LNCaP clone FGC (cell line): ENCODE results near the gene KCNH2.

Experiments
- DNase-seq: peaks from one replicate; pipeline ENCODE4 v3.0.0-alpha.2; 2011; ENCODE audit warnings: low read depth
- H3K4me3 ChIP-seq: 2 replicates; pipeline ENCODE4 v1.5.1; 2011; ENCODE audit warnings: mild to moderate bottlenecking, low read depth, low read length, control low read depth
- TF ChIP-seq, protein P1 (sequence below): IDR thresholded peaks from 2 replicates; pipeline ENCODE4 v1.5.1; 2012; ENCODE audit warnings: mild to moderate bottlenecking; ENCODE audit not compliant: control insufficient read depth, insufficient read depth; ENCODE audit errors: extremely low read depth

KCNH2 gene

GRCh38 chr7:150942591-150943452 lies 35.3 kb downstream of the KCNH2 start:
- no peak overlapping the region for H3K4me3 ChIP-seq
- no peak for DNase-seq
- TF ChIP-seq, protein P1, sequence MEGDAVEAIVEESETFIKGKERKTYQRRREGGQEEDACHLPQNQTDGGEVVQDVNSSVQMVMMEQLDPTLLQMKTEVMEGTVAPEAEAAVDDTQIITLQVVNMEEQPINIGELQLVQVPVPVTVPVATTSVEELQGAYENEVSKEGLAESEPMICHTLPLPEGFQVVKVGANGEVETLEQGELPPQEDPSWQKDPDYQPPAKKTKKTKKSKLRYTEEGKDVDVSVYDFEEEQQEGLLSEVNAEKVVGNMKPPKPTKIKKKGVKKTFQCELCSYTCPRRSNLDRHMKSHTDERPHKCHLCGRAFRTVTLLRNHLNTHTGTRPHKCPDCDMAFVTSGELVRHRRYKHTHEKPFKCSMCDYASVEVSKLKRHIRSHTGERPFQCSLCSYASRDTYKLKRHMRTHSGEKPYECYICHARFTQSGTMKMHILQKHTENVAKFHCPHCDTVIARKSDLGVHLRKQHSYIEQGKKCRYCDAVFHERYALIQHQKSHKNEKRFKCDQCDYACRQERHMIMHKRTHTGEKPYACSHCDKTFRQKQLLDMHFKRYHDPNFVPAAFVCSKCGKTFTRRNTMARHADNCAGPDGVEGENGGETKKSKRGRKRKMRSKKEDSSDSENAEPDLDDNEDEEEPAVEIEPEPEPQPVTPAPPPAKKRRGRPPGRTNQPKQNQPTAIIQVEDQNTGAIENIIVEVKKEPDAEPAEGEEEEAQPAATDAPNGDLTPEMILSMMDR, result no peak

DNA sequence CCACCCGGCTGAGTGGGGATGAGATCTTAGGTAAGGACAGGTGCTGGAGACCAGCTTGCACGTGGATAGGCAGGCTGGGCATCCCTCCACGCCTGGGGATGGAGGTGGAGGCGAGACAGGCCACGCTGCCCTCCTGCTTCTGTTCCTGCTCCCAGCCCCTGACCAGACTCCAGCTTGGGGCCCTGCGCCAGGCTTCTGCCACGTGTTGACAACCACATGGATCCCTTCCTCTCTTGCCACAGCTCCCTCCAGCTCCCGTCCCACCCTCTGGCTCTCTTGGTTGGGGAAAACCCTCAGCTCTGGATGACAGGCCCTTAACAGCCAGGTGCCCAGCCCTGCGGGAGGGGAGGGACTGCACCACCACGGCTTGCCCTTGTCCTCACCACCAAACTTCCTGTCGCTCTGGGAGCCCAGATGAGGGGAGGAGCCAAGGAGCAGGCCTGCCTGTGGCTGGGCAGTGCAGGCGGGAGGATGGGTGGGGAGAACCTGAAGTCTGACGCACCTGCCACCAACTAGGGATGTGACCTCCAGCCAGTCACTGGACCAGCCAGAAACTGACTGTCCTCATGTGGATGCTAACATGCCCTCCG lies 36.0 kb downstream of the KCNH2 start:
- TF ChIP-seq, protein P1, result no peak
- no peak for DNase-seq
- H3K4me3 ChIP-seq, result no peak overlapping the region

- DNase-seq, result no peak
- no peak overlapping the region for H3K4me3 ChIP-seq
- TF ChIP-seq, protein P1, result no peak
These were observed 36.6 kb downstream of the KCNH2 start for GRCh38 chr7:150941351-150942000.

GRCh38 chr7:150940431-150941102 lies 37.6 kb downstream of the KCNH2 start:
- H3K4me3 ChIP-seq, result no peak overlapping the region
- DNase-seq, result no peak
- TF ChIP-seq, protein P1, result no peak

DNA sequence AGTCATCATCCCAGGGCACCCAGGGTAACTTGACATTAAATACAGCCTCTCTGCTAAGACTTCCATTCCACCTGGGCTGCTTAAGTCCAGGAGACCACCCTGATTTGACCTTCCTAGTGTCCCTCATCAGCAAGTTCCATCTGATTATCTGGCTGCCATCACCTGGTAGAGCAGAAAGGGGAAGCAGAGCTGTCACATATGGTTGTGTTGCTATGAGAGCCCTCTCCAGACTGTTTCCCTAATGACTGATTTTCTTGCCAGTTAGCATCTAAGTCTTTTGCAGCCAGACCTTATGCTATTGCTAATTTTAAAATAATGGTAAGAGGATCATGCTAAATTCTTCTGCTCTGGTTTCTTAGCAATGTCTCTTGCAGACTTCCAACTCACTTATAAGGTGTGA lies 38.7 kb downstream of the KCNH2 start:
- no peak overlapping the region for H3K4me3 ChIP-seq
- DNase-seq, result no peak
- TF ChIP-seq, protein P1, result no peak

GRCh38 chr7:150939052-150939451 lies 39.1 kb downstream of the KCNH2 start:
- no peak overlapping the region for H3K4me3 ChIP-seq
- TF ChIP-seq, protein P1, result no peak
- no peak for DNase-seq
